Activated CD8-positive, alpha-beta memory T cell treated with anti-CD3 and anti-CD28 coated beads, Interleukin-2, amount 50 U/mL, for 4 hours (primary cell): ENCODE data around the gene PACRGL.

Experiments
- DNase-seq: peaks from one replicate; pipeline ENCODE4 v3.0.0-alpha.2; 2020

The PACRGL gene

DNA sequence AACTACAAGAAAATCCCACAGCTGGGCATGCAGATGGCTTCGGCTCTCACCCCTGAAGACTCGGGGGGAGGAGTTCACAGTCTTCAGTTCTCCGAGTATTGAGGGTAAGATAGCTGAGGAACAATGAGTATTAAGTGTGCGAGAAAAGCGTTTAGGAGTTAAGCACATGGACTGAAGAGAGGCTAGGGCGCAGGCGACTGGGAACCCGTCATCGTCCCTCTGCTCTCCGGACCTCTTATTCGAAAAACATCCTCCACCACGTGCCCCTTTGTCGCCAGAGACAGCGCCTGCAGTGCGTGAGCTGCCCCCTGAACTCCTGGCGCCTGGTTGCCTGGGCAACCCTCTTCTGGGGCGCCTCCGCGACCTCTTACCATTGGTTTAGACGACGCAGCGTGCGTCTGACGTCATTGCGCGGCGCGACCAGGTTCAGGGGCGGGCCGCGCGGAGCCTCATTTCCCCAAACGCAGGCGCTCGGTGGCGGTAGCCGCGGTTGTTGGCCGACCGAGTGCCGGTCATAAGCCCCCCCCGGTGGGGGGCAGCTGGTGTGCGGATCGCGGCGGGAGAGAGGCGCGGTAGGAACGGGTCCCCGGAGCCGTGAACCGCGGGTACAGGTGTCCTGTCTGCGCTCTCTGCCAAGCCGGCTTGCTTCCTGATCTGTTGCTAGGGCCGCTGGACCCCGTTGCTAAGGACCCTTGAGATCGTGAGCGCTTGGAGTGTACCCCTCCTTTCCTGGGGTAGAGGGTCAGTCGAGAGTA, at the start of gene PACRGL:
Gene PACRGL (plus strand): TSS at position 452 of the 755 bp plus-strand sequence. CDS start 4,024 bp downstream, outside the sequence.
- peak; percentile 95 for DNase-seq

DNA sequence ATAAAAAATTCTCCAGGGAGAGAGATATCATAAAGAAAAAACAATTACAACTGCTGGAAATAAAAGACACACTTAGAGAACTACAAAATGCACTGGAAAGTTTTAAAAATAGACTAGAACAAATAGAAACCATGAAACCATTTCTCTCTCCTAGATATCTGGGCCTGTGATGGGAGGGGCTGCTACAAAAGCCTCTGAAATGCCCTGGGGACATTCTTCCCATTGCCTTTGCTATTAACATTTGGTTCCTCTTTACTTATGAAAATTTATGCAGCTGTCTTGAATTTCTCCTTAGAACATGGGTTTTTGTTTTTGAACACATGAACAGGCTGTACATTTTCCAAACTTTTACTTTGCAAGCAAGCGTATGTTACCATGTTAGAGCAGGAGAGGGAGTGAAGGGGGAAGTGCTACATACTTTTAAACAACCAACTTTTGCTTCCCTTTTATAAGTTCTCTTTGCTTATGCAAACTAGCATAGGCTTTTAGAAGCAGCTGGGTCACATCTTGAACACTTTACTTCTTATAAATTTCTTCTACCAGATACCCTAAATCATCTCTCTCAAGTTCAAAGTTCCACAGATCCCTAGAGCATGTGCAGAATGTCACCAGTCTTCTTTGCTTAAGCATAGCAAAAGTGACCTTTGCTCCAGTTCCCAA, 47.9 kb upstream of the PACRGL start:
- DNase-seq, result no peak

DNA sequence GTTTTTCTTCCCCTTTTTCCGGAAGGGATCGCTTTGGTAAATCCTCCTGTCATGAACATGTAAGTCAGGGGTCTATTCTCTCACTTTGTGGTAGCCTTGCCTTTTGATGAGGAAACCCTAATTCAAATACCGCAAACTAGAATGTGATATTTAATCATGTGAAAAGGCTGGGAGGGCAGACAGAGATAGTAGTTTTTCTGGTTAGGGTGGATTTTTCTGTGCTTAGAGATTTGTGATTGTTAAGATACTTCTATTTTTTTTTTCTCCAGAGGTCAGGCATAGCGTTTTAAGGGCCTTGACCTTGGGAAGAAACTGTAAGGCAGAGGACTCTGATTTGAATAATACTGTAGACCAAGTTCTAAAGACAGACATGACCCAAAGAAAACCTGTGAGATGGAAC, 41.8 kb upstream of the PACRGL start:
- no peak for DNase-seq

DNA sequence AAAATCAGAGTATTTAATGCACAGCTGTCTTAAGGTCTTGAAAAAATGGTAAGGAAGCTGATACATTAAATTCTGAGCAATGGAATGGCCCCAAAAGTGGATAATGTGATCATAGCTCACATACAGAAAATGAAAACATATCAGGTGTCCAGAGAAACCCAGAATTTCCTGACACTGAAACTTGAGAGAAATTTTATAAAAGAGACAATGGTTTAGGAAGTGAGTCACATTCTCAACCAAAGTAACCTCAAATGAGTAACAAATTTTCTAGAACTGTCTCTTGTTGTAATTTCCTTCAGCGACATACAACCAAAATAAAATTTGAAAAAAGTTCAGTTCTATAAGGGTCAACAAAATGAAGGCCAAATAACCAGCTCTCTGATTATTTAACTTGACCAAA, 37.4 kb upstream of the PACRGL start:
- no peak for DNase-seq

DNA sequence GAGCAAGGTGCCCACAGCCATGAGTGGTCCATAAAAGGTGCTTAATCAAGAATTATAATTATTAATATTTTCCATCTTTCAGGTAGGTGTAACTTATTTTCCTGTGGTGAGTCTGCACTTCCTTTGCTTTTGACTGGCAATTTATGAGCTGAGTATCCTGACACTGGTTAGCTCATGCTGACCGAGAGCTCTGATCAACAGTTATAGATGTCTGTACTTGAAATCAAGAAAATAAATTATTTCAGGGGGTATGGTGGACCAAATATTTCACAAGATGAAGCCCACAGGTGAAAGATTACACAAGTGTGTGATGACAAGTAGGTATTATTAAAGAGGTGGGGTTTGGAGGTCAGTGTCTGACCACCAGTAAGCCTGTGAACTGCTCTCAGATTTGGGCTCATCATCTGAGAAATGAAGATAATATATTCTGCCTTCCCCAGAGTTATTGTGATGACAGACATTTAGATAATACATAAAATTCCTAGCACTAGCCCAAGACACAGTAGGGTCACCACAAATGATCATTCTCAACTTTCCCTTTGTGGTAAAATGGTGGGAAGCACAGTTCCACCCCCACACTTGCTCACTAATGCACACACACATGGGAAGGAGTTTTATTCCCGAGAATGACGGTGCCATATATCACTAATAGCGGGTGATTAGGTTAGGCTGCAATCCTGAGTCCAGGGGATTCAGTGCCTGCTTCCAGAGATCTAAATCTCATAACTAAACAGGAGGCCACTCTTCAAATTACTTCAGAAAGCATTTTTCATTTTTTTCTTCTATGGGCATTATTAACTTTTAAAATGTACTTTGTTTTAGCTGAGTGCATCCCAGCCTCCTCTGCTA, 34.0 kb upstream of the PACRGL start:
- DNase-seq, result no peak

DNA sequence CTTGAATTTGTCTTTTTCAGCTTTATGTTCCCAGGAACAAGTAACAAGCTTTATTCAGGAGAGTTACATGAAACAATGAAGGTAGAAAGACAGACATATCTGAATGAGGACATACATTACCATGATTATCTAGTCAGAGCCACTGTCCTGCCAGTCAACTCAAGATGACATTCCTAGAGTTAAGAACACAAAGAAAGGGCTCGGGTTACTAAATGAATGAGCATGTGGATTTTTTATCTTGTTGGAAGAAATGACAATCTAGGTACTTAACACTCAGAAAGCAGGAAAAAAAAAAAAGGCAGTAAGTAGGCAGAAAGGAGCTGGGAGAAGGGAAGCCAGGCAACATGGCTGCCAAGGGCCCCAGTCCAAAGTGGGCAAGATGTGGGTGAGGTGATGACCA, 28.0 kb upstream of the PACRGL start:
- no peak for DNase-seq

DNA sequence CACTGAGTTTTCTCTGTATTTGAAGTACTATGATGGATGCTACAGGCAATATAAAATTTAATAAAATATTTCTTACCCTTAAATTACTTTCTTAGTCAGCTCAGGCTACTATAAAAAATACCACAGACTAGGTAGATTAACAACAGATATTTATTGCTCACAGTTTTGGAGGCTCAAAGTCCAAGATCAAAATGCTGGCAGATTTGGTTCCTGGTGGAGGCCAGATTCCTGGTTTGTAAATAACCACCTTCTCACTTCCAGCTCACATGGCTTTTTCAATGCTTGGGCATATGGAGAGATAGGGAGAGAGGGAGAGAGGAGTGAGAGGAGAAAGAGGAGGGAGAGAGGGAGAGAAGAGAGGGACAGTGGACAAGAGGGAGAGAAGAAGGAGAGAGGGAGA, 24.5 kb upstream of the PACRGL start:
- DNase-seq, result no peak

DNA sequence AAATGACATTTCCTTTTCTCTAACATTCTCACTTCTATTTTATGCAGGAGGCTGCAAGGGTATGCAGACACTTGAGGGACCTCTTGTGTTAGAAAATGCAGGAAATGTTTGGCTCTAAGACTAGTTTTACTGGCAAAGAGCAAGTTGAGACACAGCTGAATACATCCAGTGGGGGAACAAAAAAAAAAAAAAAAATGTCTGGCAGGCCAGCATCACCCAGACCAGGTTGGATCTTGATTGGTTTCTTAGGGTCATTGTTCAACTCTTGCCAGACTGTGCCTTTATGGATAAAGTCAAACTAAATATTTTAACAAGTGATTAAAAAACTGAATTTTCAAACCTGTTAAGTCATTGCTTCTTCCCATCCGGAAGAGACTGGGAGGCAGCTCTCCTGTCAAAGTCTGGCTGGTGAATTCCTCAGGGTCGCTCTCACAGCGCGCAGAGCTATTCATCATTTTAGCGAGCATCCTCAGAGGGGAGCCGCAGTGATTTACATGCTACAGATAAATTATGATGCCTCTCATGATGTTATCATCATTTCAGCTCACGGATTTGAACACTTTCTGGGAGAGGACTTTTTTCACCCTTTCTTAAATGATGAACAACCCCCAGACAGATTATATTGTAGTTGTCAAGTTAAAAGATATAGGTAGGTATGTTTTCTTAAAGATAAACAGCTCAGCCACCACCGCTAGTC, 23.6 kb upstream of the PACRGL start:
- DNase-seq, result no peak

DNA sequence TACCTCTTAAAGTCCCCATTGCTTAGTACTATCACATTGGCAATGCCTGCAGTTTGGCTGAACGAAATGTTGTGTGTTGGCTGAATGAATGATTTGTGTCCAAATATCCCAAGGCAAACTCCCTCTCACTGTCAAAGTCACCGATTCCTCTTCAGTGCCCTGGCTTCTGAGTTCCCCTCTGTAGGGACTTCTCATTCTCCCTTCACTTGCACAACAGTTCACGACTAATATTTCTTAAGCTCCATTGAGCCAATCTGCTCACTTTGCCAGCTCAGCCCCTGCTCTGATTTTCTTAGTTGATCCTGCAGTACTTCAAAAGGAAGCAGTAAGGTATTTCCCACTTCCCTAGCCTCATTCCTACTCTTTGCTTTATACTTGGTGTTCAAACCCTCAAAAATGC, 21.9 kb upstream of the PACRGL start:
- DNase-seq, result no peak

DNA sequence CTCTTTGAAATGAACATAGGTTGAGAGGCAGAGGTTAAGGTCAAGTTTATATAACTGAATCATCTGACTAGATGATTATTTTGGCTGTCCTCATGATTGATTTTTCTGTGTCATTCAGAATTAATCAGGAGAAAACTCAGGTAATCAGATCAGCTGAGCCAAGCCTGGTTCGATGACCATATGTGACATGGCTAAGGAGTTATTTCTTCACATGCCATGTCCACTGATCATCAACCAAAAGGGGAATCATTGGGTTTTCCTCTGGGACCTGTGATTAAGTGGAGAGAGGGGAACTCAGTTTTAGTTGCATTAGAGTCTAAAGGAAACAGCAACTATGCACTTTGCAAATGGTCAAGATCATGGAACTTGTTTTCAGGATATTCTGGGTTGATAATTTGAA, 20.3 kb upstream of the PACRGL start:
- no peak for DNase-seq

DNA sequence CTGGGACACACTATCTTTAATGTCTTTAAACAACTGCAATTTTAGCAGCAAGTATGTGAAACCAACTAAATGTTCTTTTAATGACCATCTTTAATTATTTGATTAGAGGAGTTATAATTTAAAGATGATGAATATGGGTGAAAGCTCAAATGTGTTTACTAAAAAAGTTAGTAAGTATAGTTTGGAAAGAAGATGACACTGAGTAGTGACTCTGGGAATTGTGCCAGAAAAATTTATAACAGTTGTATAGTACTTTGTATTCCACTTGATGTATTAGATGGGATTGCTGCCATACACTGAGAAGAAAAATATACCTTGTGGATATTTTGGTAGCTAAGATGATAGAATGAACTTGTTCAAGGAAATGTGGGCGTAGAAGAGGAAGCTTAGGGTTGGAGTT, 19.5 kb upstream of the PACRGL start:
- DNase-seq, result no peak

DNA sequence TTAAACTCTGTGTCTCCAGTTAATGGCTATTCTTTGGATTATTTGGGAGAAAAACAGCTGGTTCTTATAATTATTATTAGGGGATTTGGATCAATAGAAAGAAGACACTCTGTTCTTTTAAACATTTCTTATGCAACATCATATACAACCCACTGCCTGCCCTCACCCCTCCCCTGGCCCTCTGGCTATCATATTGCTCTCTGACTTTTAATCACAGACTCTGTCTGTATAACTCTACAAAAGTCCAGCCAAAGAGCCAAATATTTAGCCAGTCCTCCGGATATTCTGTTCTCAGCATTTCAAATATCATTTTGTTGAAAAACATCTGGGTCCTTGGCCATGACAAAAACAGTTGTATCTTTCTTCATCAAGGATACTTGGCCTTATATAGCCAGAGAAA, 19.0 kb upstream of the PACRGL start:
- DNase-seq, result no peak

DNA sequence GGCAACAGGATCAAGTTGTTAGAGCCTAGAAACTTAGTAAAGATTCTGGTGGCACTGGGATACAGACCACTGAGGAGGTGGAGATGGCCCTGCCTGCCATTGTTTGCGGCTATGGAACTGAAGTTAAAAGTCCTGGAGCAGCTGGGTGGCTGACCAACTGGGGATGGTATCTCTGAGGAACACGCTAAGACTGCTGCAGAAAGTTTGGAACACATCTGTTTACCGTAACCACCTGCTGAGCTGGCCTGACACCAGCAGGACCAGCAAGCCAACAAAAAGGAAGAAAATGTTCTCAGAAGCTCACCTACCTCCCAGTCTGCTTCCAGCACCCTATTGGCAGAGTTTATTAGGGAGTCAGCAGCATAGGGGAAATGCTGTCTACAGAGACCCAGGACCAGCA, 17.4 kb upstream of the PACRGL start:
- DNase-seq, result no peak

DNA sequence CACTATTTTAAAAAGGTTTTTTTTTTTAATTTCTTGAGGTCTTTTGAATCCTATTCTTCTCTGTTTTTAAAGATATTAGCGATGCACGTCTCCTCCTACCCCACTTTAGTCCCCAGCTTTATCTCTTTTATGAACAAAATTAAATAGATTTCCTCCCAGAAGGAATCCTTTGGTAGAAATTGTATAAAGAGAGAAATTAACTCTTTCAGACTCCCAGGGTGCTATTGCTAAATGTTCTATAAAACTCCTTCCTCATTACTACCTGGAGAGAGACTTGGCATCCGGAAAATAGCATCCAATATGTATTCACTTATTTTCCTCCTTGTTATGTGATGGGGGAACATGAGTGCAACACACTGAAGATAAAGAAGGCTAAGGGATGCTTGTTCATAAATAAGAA, 16.5 kb upstream of the PACRGL start:
- no peak for DNase-seq

DNA sequence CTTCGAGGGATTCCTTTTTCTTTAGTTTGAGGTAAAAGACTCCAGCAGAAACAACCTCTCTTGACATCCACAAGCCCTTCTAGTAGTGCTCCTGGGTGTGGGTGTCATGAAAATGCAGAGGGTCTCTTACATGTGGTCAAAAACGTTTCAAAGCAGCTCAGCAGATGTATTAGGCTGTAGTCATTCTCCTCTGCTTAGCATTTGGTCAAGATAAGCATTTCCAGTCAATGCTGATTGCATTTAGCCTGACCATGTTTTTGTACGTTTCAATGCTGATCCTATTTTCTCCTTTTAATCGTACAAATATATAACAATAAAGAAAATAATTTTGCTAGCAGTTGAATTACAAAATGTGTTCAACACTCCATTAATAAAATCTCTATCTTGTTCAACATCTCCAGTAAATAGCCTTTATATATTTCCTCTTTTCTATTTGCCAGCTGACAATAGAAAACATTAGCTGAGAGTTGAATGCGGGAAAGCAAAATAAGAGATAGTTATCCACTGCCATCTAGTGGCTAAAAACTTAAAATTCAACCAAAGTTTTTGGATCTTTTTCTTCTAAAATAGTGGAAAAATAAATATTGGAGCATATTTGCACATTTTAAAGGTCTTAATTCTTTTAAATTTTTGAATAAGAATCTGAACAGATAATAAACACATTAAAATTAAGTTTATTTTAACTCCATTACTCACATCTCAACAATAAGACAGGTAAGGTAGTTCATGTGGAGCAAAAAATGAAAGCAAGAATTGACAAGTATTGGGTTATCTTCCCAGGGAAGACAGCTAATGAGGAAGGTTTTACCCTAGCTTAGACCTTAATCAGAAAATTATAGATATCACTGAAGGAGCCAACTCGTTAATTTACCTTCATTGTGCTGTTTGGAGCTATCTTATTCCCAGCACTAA, 15.2 kb upstream of the PACRGL start:
- DNase-seq, result no peak

DNA sequence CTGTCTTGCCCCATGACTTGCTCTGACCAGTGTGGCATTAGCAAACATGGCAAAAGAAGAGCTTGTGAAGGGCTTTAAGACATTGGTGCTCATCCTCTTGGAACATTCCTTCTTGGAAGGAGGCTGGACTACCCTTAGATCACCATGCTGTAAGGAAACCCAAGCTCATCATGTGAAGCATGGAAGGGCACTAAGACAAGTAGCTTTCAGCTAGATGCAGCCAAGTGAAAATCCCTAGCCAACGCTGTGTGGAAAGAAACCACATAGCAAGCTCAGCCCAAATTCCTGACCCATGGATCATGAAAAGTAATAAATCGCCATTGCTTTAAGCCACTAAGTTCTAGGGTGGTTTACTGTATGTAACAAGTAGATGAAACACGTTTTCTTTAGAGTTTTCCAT, 12.4 kb upstream of the PACRGL start:
- DNase-seq, result no peak

DNA sequence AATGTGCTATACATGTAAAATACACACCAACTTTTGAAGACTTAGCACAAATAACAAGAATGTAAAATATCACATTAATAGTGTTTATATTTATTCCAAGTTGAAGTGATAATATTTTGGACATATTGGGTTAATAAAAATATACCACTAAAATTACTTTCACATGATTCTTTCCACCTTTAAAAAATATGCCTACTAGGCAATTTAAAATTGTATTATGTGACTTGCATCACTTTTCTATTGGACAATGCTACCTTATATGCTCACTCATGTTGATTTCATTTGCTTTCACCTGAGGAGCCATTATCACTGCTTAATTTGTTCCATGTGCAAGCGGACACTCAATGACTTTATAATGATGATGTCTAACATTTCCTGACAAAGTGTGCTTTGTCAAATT, 3.4 kb upstream of the PACRGL start:
- DNase-seq, result no peak

DNA sequence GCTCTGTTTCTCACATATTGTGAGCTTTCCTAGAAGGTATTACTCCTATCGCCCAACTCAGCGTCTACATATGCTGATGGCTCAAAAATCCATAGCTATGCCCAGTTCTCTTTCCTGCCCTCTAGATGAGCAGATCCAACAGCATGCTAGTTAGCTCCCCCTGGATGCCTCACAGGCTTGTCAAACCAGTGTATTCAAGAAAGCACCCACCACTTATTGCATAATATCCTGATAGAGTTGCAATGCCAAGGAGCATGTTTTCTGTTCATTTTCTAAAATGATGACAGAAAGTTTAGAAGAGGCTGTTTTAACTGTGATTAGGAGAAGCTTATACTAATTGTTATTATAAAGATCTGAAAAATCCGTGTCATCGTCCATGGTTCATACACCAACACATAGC, 1.9 kb upstream of the PACRGL start:
- DNase-seq, result no peak

DNA sequence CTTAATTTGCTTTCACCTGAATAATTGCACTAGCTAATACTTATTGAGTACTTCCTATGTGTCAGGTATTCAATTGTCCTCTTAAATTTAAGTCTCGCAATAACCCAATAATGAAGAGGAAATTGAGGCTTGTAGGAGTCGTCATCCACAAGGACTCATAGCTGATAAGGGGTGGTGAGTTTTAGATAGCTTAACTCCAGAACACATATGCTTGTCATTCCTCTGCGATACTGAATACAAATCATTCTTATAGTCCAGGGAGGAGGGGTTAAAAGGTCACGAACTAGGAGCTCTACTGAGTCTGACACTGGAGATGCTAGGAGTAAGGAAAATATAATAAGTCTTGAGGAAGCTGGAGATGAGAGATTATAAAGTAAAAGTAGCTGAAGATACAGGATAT, 1.4 kb upstream of the PACRGL start:
- DNase-seq, result no peak

DNA sequence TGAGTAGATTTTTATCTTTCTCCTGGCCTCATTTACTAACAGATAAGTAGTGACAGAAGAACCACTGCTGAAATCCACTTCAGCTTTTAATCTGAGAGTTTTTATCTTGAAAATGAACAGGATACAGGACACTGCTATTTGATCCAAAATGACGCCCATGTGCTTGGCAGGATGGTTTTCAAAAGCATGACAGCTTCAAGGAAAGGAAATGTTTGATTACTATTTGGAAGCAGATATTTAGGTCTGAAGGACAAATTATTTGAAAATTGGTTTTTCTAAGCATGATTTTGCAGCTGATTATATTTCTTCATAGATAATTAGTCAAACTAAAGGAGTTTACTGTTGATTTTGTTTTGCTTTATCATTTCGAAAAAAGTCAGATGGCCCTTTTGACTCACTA, 11.1 kb downstream of the PACRGL start:
- DNase-seq, result no peak

DNA sequence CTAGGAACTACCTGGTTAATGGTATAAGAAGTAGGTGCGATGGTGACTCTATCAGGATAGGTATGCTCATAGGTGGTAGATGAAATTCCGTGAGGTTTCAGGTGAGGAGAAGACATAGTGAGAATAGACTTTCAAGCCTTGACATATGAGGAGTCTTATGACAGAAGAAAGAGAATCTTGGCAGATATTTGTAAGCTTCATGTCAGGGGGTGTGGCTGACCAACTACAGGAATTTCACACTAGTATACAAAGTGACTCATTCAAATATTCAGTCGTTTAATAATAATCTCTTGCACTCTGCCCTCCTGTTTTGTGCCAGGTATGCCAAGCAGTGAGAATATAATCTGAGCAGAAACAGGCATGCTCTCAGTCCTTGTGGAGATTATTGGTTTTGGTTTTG, 22.8 kb downstream of the PACRGL start:
- DNase-seq, result no peak

DNA sequence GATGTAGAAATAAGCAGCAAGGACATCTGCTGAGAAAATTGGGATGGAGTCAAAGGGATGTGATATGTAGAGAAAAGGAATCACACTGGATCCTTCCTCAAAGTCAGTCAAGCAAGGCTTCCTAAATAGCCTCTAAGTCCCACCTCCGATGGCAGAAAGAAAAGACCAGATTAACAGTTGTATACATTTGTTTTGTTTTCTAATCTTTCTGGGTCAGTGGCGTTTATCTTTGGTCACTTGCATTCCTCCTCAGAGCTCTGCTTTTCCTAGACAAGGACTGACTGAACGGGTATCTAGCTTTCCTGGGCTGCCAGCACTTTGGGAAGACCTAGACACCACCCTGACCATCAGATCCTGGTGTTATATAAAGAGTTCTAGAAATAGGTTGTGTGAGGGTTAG, 23.2 kb downstream of the PACRGL start:
- no peak for DNase-seq
